ENCODE data around the gene ATP2A3.

DNA sequence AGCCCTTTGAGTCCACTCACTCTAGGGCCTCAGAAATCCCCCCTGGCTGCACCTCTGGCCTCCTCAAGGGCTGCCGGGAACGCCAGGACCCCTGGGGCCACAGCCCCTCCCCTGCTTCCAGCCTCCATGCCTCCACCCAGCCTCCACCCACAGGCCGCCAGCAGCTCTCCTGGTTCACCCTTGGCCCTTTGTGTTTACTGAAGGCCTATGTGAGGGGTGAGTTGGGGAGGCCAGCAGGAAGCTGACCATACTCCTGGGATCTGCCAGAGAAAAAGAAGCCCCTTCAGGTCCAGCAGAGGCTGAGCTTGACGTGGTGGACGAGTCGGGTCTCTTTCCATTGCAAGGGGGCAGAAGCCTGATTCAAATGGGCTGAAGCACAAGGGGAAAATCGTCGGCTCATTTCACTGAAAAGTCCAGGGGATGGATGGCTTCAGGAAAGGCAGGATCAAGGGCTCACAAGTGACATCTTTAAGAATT is 18.3 kb upstream of the ATP2A3 start:
- TF ChIP-seq, protein P1, sequence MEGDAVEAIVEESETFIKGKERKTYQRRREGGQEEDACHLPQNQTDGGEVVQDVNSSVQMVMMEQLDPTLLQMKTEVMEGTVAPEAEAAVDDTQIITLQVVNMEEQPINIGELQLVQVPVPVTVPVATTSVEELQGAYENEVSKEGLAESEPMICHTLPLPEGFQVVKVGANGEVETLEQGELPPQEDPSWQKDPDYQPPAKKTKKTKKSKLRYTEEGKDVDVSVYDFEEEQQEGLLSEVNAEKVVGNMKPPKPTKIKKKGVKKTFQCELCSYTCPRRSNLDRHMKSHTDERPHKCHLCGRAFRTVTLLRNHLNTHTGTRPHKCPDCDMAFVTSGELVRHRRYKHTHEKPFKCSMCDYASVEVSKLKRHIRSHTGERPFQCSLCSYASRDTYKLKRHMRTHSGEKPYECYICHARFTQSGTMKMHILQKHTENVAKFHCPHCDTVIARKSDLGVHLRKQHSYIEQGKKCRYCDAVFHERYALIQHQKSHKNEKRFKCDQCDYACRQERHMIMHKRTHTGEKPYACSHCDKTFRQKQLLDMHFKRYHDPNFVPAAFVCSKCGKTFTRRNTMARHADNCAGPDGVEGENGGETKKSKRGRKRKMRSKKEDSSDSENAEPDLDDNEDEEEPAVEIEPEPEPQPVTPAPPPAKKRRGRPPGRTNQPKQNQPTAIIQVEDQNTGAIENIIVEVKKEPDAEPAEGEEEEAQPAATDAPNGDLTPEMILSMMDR (conservative IDR thresholded peaks at IDR 0.05; ENCODE audit: low read length), result no peak
- TF ChIP-seq EZH2phosphoT487 (IDR thresholded peaks at IDR 0.05; ENCODE audit: borderline replicate concordance), result no peak
